OCI-LY7 (cell line): ENCODE data around the gene NAP1L4. TPM values are rescaled to one million over a fixed set of nuclear protein-coding genes. Genes with fewer than 3 reads are reported as not detected.

Experiments used
- BruUV-seq: library from RNA; stranded (reverse); fragments of 400-500 nt; replicated peaks from 2 replicates; lab custom pipeline; 2021; lab: Mats Ljungman, UMichigan
- CTCF ChIA-PET: fragments of 300-600 bp; sonication (Branson Sonifier 250); formaldehyde crosslinking; loops from one replicate; lab custom pipeline; 2022; ENCODE audit warnings: antibody characterized with exemption; ENCODE audit not compliant: unreplicated experiment; lab: Charles Lee
- POLR2A ChIA-PET: fragments of 300-600 bp; sonication (Branson Sonifier 250); formaldehyde crosslinking; loops from one replicate; lab custom pipeline; 2022; ENCODE audit warnings: antibody characterized with exemption; lab: Charles Lee
- DNase-seq: peaks from one replicate; pipeline ENCODE4 v3.0.0-alpha.2; 2015; ENCODE audit warnings: low spot score
- H2AFZ ChIP-seq: fragments of 200-600 bp; sonication (generic), shearing (Covaris generic); 2 replicates; pipeline ENCODE4 v1.6.1; 2014; ENCODE audit warnings: mild to moderate bottlenecking, antibody characterized with exemption, low read length, moderate library complexity
- H3K27ac ChIP-seq: fragments of 200-600 bp; sonication (generic); 2 replicates; pipeline ENCODE4 v1.5.1; 2014; ENCODE audit warnings: mixed run types, low read depth, mild to moderate bottlenecking, moderate library complexity, low read length, inconsistent platforms; ENCODE audit not compliant: poor library complexity, severe bottlenecking
- H3K36me3 ChIP-seq: fragments of 200-600 bp; sonication (generic); 2 replicates; pipeline ENCODE4 v1.6.1; 2014; ENCODE audit warnings: mild to moderate bottlenecking, antibody characterized with exemption, low read length, moderate library complexity, mixed read lengths; ENCODE audit not compliant: insufficient read depth
- H3K4me1 ChIP-seq: fragments of 200-600 bp; sonication (generic); 2 replicates; pipeline ENCODE4 v1.5.1; 2014; ENCODE audit warnings: mild to moderate bottlenecking, low read length; ENCODE audit not compliant: insufficient read depth, poor library complexity, severe bottlenecking
- H3K4me2 ChIP-seq: fragments of 200-600 bp; sonication (generic); 2 replicates; pipeline ENCODE4 v1.6.1; 2014; ENCODE audit warnings: mild to moderate bottlenecking, low read length
- H3K4me3 ChIP-seq: fragments of 200-600 bp; sonication (generic); 2 replicates; pipeline ENCODE4 v1.5.1; 2014; ENCODE audit warnings: mild to moderate bottlenecking, low read depth, low read length; ENCODE audit not compliant: poor library complexity, severe bottlenecking
- H3K79me2 ChIP-seq: fragments of 200-600 bp; sonication (generic); 2 replicates; pipeline ENCODE4 v1.6.1; 2016; ENCODE audit warnings: low read depth, mild to moderate bottlenecking, low read length, moderate library complexity, mixed read lengths; ENCODE audit not compliant: insufficient read depth
- H3K9me2 ChIP-seq: fragments of 200-600 bp; sonication (generic); 2 replicates; pipeline ENCODE4 v1.6.1; 2016; ENCODE audit warnings: mild to moderate bottlenecking, low read length, mixed read lengths; ENCODE audit not compliant: insufficient read depth
- H3K9me3 ChIP-seq: fragments of 200-600 bp; sonication (generic); 2 replicates; pipeline ENCODE4 v1.6.1; 2014; ENCODE audit warnings: mild to moderate bottlenecking, mixed run types, low read length, mixed read lengths
- H4K20me1 ChIP-seq: fragments of 200-600 bp; sonication (generic); 2 replicates; pipeline ENCODE4 v1.6.1; 2014; ENCODE audit warnings: mild to moderate bottlenecking, antibody characterized with exemption, low read length, moderate library complexity, mixed read lengths; ENCODE audit not compliant: insufficient read depth
- EZH2phosphoT487 ChIP-seq: fragments of 200-600 bp; sonication (generic); IDR thresholded peaks from 2 replicates; pipeline ENCODE4 v1.6.1; 2018; ENCODE audit warnings: low read depth, borderline replicate concordance, mild to moderate bottlenecking, mixed run types, antibody characterized with exemption, low read length, moderate library complexity, mixed read lengths
- intact Hi-C: fragments of 100-400 bp; cut with micrococcal nuclease; formaldehyde crosslinking; loops from one replicate; pipeline ENCODE4 v1.10.0; 2022; ENCODE audit not compliant: unreplicated experiment
- total RNA-seq, 2 experiments: library from RNA; depleted of rRNA in 1 of 2; stranded (reverse); fragments of >200 nt in 1 of 2; shearing (Covaris generic) in 1 of 2; gene quantifications; 2 replicates each; pipeline ENCODE4 v1.2.3, GENCODE V29; 2014 to 2022
- TF ChIP-seq, protein P1 (sequence below): fragments of 200-600 bp; sonication (generic); conservative IDR thresholded peaks from 2 replicates; pipeline ENCODE4 v1.5.1; 2014; ENCODE audit warnings: mild to moderate bottlenecking, antibody characterized with exemption, low read length, moderate library complexity, mixed read lengths

NAP1L4 gene
- total RNA-seq, 2 experiments from 2014 or later: 152 to 183 TPM

DNA sequence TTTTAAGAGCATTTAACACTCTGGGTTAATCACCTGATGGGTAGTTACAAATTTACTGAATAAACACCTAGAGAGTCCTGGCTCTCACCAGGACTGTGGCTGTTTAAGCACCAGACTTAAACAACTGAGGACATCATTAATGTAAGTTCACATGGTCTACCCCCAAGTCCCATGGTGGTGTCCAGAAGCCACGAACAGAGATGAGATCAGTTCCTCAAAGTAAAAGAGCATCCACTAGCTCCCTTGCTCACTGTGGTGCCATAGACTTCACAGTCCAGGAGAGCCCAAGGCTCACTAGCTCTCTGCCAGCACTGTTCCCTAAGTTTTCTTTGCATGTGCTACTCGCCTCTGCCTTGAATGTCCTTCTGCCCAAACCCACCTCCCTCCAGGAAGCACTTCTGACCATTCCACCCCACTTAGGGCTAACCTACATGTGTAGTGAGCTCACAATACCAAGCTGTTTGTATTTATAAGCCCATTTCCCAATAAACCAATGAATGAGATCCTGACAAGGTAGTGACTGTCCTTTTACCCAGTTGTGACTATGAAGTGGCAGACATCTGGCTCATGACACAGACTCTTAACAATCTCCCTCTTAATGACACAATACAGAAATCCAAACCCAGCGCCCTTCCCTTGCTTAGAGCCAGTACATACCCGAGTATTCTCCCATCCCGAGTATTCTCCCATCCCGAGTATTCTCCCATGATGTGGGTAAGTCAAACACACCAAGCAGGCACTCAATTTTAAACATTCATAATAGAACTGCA is 15.7 kb downstream of the NAP1L4 start:
- Histone ChIP-seq H3K9me3 (no peaks in the 10 kb centered on the region), H3K9me2 (no peaks in the 10 kb centered on the region), H4K20me1 (peaks cover 23% of the 10 kb centered on the region), H3K79me2 (peaks cover 66% of the 10 kb centered on the region), H2AFZ (no peak overlapping the region), H3K27ac (no peak overlapping the region), H3K36me3 (peaks cover 96% of the 10 kb centered on the region), H3K4me2 (no peak overlapping the region), H3K4me1 (no peaks in the 10 kb centered on the region), H3K4me3 (no peak overlapping the region)
- no peak for TF ChIP-seq EZH2phosphoT487
- TF ChIP-seq, protein P1, sequence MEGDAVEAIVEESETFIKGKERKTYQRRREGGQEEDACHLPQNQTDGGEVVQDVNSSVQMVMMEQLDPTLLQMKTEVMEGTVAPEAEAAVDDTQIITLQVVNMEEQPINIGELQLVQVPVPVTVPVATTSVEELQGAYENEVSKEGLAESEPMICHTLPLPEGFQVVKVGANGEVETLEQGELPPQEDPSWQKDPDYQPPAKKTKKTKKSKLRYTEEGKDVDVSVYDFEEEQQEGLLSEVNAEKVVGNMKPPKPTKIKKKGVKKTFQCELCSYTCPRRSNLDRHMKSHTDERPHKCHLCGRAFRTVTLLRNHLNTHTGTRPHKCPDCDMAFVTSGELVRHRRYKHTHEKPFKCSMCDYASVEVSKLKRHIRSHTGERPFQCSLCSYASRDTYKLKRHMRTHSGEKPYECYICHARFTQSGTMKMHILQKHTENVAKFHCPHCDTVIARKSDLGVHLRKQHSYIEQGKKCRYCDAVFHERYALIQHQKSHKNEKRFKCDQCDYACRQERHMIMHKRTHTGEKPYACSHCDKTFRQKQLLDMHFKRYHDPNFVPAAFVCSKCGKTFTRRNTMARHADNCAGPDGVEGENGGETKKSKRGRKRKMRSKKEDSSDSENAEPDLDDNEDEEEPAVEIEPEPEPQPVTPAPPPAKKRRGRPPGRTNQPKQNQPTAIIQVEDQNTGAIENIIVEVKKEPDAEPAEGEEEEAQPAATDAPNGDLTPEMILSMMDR: no peak
- CTCF ChIA-PET: no interaction called here
- BruUV-seq: no TSS peak
- intact Hi-C loops: no loop called here
- POLR2A ChIA-PET: no interaction called here
- DNase-seq: no peak

DNA sequence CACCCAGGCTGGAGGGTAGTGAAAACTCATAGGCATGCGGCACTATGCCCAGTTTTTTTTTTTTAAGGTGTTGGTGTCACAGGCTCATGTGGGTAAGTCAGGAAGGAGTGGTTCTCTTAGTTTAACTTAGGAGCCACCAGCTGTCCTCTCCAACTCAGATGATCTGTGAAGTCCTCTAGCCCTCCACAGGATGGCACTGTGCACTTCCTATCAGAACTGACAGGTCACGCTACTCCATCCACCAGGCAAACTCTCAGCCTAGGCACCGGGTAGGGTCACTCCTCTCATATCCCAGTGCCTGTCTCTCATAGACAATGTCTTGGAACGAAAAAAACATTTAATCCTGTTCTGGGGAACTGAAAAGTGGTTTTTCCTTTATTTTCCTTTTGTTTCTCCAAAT is 16.5 kb downstream of the NAP1L4 start:
- no peaks in the 10 kb centered on the region for H3K9me3 ChIP-seq
- BruUV-seq: no TSS peak

More for the DNA sequence above, 16.5 kb downstream of the NAP1L4 start:
- no peak overlapping the region for H3K4me3 ChIP-seq
- ChIA-PET POLR2A (interaction anchor here (0.6 kb wide), 1 partner anchor 13 kb away, joined by 3 read pairs; no protein-coding TSS in a partner anchor), CTCF (interaction anchor here (0.8 kb wide), 1 partner anchor 19 kb away, joined by 4 read pairs; no protein-coding TSS in a partner anchor)
- H3K4me1 ChIP-seq: no peaks in the 10 kb centered on the region
- H3K27ac ChIP-seq: no peak overlapping the region
- peak; percentile 56 for DNase-seq
- H3K36me3 ChIP-seq: peaks cover 99% of the 10 kb centered on the region
- TF ChIP-seq EZH2phosphoT487: no peak
- TF ChIP-seq, protein P1: peak; percentile 72
- no peak overlapping the region for H3K4me2 ChIP-seq
- peaks cover 60% of the 10 kb centered on the region for H3K79me2 ChIP-seq
- H3K9me2 ChIP-seq: no peaks in the 10 kb centered on the region
- H2AFZ ChIP-seq: no peak overlapping the region
- H4K20me1 ChIP-seq: peaks cover 23% of the 10 kb centered on the region
- intact Hi-C loops: no loop called here
